Fibroblast of the conjunctiva (primary cell): Measurements from ENCODE around the gene TPMT.
"Not testable (repeated sequence)": the region's sequence is repeated elsewhere in the genome, so short reads cannot be mapped to it uniquely, and the experiment has no call there.

ENCODE experiments used
- DNase-seq: peaks from one replicate; pipeline ENCODE4 v3.0.0-alpha.2; 2010; ENCODE audit warnings: low read depth

TPMT gene

DNA sequence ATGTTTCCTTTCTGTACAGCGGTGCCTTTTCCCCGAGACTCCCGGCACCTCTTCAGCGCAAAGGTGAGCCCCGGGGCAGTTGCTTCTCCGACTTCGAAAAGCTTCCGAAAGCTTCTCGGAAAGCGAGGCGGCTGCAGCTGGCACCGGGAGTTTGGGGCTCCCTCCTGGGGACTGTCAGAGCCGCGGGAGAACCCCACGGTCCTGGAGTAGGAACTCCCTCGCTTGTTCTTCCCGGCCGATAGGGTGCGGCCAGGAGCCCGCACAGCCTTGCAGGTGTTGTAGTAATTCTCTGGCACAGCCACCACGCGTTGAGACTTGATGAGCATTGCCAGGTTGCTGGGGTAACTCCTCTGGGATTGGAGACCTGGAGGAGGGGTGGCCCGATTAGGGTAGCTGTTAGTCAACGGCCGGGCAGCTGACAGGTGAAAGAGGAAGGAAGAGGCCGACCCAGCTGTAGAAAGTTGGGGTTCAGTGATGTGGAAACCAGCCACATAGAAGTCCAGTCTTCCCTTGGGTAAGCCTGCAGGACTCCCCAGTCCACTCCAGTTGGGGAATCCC lies 1.1 kb upstream of the TPMT start:
- DNase-seq = no peak

DNA sequence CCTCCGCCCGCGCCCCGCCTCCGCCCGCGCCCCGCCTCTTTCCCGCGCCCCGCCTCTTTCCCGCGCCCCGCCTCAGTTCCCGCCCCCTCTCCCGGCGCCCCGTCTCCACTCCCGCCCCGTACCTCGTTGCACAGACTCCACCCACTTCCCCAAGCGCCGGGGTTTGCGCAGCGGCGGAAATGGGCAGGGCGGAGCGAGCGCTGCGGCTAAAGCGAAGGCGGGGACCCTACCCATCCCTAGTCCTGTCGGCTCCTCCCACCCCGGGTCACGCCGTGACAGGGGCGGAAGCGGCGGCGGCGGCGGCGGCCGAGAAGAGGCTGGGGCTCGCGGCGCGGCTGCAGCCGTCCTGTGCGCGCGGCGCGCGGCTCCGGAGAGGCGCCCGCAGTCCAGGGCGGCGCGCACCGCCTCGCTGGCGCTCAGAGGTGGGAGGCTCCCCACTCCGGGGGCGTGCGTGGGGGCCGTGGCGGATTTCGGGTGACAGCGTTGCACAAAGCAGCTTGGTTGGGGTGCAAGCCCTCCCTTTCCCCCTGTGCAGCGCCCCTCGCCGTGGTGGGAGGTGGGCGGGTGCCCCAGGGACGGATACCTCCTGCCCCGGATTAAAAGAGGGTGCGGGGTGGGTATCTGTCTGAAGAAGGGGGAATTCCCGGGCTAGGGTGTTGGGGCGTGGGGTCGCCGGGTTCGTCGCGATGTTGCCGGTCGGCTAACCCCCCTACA lies 430 bp upstream of the TPMT start, which contains the start of gene KDM1B:
TSS of gene KDM1B (plus strand) at position 273 of the 714 bp plus-strand sequence. CDS start 4,474 bp downstream, outside the sequence.
- peak; percentile 95 for DNase-seq

DNA sequence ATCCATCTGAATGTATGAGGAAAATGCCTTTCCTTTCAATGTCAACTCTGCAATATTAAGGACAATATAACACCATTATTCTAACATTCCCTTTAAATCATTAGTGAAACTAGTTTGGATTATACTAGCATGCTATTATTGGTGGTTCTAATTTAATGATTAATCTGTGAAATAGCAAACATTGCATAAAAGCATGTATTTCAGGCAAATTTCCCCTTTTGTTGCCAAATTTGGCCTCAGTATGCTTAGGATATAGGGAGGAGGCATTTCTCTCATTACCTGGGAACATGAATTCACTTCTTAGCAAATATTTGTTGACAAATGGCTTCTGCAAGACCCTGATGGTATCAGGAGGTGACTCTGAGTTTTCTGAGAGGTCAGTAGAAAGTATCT lies 1.6 kb downstream of the TPMT start:
- no peak for DNase-seq

DNA sequence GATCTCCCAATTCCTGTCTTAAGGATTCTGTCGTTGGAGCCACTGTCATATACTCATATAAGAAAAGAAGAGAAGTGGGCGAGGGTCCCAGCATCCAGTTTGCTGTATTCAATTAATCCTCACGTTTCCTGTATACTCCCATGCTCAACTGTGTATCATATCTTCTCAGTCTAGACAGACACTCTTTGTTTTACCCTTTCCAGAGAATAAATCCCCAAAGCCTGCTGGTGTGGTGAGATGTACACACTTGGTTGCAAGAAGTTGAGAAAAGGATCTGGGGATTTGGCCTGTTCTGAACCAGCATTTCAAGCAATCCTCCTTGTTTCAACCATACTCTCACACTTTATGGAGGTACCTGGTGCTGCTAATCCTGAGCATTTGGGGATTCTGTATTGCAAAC lies 3.1 kb downstream of the TPMT start:
- DNase-seq = no peak

DNA sequence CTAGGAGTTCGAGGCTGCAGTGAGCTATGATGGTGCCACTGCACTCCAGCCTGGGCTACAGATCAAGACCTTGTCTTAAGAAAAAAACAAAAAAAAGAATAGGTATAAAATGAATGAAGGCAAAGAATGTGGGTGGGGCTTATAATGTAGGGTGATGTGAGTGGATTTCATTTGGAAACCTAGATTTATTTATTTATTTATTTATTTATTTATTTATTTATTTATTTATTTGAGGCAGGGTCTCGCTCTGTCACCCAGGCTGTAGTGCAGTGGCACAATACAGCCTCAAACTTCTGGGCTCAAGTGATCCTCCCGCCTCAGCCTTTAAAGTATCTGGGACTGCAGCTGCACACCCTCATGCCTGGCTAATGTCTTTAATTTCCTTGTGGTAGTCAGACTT lies 3.5 kb downstream of the TPMT start:
- DNase-seq = not testable (repeated sequence)

DNA sequence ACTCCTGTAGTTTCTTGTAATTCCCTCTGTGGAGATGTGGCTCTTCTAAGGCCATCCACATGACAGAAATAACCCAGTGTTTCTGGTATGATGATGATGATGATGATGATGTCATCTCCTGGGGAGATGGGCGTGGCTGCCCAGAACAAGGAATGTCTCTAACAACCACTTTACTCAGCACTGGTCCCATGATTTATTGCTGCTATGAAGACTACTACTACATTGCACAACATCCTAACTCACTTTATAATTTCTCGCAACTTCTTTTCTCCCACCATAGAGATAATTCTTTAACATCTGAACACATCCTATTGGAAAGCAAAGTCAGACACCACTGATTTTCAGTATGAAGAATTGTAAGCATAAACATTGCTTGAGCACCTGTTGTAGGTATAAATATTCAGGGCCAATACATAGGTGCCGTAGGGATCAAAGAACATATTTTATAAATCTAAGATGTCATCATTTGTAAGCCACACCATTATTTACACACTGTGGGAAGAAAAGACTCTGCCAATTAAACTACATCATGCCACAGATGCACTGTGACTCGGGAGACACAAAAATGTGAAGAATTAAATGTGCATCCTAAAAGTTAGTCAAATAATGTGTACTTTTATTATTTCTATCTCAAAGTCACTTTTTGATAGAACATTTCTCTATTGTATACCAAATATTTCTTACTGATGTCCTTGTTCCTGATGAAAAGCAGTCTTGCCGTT lies 6.4 kb downstream of the TPMT start:
- DNase-seq = no peak

DNA sequence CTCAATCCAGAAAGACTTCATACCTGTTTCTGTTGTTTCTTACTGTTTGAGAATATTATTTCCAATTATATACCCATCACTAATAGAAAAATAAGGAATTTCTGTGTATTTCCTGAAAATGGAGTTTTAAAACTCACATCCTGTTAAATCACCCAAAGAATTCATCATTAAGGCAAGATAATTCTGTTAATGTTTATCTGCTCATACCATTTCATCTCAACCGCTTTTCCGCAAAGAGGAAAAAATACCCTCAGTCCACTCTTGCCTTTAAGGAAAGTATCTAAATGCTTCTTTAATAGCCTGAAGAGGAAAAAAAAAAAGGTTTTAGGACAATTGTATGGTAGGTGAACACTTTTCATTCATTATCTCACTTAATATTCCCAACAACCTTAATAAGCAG lies 7.3 kb downstream of the TPMT start:
- DNase-seq = no peak

DNA sequence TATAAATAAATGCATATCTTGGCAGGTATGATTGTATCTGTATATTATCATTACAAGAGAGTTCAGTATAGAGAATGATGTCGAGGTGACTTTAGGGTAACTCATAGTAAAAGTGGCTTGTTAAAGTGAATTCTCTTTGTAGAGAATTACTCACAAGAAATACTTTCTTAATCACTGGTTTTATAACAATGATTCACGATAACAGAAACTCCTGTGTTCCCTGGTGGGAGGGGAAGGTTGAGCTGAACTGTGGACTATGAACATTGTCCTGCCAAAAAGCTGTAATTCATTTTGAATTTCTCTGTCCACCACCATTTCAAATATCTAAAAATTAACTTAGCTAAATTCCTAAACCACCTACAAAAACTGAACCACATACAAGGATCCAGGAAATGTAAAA lies 7.7 kb downstream of the TPMT start:
- DNase-seq = no peak

DNA sequence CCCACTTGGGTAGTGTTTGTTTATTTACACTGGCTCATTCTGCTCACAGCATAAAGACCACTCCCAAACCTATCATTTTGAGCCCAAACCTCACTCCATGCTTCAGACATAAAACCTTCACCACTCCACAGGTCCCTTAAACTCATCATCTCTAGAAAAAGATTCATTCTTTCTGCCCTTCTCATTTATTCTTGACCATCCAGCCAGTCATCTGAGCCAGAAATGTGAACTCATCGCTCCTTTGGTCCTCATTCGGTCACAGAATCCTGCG lies 12.4 kb downstream of the TPMT start:
- DNase-seq = no peak

DNA sequence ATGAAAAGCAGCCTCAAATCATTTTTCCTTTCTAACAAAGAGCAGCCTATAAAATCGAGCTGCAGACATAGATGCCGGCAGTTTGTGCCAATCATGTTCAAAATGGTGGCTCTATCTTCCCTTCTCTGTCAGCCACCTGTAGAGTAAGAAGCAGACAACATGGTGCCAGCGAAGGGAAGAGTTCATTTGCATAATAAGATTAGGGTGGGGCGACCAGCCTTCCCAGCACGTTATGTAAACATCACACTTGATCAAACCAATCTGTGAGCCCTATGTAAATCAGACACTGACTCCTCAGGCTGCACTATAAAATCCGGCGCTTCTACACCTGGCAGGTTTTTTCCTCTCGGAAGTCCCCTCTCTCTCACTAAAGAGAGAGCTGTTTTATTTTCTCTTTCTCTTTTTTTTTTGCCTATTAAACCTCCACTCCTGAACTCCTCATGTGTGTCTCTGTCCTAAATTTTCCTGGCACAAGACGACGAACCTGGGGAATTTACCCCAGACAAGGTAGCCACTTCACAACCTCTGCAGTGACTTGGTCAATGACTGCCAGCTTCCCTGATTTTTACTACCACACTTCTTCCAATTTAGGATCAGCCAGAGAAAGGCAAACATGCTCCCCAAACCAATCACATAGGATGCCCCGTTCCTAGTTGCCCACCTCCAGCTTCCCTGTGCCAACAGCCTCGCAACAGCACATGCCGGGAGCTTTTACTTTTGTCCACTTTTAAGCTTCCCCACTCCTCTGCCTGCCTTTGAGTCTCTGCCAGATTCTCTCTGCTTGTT lies 12.9 kb downstream of the TPMT start:
- no peak for DNase-seq

DNA sequence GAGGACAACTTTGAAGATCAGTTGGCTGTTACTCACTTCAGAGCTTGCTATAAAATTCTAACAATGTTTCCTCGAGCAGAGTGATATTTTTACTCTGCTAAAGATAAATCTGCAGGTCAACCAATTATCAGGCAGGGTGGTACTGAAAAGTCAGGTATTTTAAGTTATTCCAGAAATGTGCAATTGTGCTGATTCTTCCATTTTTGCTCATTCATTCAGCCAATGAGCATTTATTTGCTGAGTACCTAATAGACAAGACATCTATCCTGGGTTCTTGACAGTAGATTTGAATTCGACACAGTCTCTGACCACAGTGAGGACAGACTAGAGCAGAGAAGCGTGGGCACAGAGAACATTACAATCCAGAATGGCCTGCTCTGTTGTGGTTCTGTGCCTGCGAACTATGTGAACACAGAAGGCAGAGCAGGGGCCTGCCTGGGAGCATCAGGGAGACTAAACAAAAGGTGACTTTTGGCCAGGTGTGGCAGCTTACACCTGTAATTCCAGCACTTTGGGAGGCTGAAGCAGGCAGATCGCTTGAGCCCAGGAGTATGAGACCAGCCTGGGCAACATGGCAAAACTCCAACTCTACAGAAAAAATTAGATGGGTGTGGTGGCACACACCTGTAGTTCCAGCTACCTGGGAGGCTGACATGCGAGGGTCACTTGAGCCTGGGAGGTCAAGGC lies 14.8 kb downstream of the TPMT start:
- DNase-seq = no peak

DNA sequence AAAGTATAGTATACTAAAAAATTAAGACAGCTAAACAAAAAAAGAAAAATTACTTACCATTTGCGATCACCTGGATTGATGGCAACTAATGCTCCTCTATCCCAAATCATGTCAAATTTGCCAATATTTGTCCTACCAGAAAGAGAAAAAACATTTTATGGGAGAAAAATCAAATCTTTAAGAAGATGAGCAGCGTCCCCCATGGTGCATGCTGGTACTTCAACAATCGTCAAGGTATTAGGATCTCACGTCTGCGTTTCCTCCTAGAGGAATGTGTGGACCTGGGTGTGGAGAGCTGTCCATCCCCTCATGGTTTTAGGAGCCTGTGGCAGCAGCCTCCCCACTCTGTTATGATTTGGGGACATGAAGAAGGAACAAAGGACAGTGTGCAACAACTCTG lies 16.0 kb downstream of the TPMT start:
- no peak for DNase-seq

DNA sequence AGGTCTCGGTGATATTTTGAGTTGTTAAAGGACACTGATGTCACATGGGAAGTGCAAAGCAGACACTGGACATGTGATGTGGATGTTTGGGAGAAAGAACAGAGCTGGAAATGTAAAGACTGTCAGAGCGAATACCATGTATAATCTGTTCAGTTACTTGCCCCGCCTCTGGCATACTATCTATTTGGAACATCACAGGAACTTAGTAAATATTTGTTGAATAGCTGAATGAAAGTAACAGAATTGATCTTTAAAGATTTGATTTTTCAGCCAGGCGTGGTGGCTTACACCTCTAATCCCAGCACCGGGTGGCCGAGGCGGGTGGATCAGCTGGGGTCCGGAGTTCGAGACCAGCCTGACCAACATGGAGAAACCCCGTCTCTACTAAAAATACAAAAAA lies 18.6 kb downstream of the TPMT start:
- DNase-seq = no peak

DNA sequence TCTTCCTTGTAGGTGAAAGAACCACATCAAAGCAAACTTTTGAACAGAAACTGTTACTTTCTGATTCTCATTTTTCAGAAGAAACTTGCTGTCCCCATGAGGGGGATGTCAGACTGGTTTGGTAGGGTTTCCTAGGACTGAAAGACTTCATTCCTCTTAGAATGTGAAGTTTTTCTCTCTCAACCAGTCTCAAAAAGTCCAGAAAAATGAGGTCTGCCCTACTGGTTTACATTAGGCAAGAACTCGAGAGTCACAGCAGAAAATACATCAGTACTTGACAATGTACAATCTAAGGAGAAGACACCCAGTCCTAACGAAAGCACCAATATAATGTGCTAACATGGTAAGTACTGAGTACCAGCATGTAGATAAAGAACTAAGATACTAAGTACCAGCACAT lies 19.7 kb downstream of the TPMT start:
- no peak for DNase-seq

DNA sequence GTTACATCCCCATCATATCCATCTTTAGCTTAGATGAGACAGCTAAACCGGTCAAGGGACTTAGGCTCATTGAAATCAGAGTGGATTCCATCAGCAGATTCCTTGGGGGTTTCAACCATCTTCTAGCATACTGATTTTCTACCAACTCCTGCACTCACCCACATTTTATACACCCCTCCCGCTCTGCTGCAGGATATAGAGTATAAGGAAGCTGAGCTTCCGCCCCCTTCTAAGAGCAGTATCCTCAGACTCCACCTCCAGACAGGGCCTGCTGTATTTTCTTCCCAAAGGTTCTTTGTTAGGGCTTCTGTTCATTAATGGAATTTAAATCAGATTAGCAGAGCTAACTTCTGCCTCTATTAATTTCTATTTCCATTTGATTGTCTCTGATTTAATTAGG lies 22.5 kb downstream of the TPMT start:
- DNase-seq = no peak

DNA sequence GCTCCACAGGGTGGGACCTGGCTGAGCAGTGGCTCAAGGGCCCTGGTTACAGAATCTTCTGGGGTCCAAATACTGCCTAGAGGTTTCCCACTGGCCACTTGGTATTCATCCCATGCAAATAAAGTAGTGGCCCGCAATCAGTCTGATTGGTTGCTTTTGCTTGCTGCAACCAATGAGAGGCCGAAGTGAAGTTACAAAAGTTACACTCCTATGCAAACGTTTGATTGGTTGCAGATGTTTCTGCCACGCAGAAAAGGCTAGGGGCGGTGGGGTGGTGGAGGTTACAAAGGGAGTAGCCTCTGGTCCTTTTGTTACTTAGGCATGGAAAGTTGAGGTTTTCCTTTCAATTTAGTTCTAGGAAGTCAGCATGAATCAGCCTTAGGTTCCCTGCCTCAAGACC lies 28.8 kb downstream of the TPMT start:
- DNase-seq = no peak

DNA sequence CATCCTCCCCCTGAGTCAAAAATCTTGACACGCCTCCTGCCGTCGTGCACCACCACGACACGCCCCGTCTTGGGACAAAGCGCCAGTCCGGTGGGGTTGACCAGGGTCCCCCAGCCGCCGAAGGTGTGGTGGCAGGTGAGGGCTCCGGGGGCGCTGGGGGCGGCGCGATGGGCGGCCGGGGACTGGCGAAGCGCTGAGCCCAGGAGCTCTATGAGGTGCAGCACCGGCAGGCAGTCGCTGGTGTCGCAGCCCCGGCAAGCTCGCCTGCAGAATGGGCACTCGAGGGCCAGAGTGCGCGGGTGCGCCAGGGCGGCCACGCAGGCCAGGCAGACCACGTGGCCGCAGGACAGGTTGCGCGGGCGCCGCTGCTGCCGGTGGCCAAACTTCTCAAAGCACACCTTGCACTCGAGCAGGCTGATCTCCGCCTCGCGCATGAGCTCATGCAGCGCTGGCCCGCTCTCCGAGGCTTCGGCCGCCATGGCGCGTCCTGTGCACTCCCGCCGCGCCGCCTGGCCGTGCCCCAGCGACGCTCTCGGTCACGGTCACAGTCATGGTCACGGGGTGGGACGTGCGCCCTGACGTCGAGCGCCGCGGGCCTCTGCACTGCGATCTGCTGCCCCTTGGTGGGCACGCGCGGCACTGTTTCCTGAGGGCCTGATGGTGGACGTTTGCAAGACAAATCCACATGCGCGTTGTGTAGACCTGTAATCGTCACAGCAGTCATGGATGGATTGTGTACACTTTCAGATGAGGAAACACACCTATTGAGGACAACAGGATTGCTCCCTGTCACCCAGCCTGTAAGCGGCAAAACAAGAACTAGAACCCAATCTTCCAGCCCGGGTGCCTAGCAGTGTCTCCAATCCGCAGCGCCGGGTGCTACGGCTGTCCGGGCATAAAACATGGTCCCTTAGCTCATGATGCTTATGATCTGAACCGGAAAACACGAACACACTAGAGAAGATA lies 32.5 kb downstream of the TPMT start, which contains the start of gene NHLRC1:
TSS of gene NHLRC1 (minus strand) at position 550 of the 966 bp plus-strand sequence. CDS start at position 479, 71 bp downstream.
- DNase-seq = peak; percentile 75

DNA sequence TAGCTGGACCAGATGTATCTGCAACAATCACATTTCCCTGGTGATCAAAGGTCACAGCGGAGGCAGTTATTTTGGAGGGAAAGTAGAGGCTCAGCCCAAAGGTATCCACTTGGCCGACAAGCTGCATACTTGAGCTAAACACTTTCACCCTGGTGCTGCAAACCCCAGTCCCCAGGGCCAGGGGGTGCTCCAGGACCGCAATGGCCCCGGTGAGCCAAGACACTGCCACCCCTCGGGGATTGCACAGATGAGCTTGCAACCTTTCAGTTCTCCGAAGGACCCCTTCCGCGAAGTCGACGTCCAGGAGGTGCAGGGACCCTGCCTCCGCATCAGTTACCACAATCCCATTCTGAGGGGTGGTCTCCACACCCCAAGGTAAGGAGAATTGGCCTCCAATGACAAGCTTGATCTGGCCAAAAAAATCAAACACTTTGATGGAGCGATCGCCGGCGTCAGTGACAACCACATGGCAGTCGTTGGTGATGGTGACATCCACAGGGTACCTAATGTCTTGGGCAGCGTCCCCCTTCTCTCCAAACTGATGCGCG lies 33.2 kb downstream of the TPMT start:
- no peak for DNase-seq

DNA sequence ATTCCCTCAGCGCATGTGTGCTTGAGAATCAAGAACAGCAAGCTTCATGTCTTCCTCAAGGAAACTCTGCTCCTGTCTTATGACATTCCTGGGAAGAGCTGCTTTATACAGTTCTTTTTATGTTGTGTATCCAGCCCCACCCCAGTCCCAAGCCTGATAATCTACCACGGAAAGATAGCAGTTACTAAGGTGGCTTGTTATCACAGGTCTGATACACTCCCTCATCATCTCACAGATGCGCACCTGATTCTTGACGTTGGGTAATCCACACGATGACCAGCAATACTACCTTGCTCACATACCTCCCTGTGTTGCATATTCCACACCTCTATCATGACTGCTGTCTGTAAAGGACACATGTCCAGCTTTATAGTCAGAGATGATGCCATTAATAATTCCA lies 35.6 kb downstream of the TPMT start:
- no peak for DNase-seq

DNA sequence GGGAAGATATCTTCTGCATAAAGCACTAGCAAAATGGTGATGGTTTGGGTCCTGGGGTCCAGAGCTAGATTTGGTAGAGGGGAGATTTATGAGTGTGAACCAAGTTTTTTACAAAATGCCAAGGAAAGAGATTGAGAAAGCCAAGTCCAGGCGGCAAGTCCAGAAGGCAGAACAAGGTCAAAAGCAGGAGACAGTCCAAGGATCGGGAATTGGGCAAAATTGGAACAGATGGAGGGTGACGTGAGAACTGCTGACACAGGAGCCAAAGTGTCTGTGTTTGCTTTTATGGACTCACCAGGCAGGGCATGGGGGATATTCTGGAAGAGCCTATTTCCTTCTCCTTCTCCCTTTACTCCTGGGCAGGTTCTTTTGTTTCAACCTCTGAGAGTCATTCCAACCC lies 36.5 kb downstream of the TPMT start:
- no peak for DNase-seq

DNA sequence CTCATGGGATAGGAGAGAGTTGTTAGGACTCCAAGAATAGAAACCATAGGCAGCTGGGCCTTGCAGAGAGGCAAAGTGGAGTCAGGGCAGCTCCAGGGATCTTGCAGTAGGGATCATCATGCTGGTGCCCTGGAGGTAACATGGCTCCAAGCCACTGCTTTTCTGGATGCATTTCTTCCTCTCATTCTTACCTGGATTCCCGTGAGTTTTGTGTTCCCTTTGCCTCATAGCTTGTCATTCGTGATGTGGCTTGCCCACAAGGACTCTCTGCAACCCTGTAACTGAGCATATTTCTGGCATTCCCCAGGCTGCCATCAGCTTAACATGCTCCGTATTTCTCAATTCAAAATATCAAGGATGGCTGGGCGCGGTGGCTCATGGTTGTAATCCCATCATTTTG lies 37.7 kb downstream of the TPMT start:
- no peak for DNase-seq
